Activated CD4-positive, CD25-positive, alpha-beta regulatory T cell (primary cell): Measurements from ENCODE around the gene KYAT1.
"Not testable (repeated sequence)": the region's sequence is repeated elsewhere in the genome, so short reads cannot be mapped to it uniquely, and the experiment has no call there.

ENCODE experiments used
- DNase-seq, 4 experiments: peaks; one replicate each; lab custom pipeline; 2025; lab: John Stamatoyannopoulos, UW

The KYAT1 gene

DNA sequence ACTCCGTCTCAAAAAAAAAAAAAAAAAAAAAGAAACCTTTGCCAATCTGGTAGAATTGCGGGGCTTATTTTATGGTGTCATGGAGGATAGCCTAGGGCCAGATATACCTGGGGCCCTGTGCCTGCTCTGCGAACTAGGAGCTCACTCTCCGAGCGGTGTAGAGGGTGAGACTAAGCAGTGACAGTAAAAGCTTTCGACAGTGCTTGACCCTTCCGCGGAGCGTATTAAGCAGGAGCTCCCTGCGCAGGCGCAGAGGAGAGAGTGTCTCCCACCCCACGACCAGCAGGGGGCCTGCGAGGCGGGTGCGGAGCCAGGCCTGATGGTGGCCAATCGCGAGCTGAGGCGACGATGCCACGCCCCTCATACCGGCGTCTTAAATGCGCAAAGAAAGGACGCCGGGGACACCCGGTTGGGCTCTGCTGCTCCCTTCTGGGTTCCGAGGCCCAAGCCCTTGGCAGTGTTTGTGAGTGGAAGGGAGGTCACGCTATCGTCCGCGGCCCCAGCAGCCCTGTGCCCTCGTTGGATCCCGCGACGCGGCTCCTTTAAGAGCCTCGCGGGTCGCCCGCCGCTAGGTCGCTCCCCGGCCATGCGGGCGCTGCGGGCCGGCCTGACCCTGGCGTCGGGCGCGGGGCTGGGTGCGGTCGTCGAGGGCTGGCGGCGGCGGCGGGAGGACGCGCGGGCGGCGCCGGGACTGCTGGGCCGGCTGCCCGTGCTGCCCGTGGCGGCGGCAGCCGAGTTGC is 63.5 kb downstream of the KYAT1 start, which contains the start of gene ENDOG:
Gene ENDOG (plus strand): TSS at position 402 of the 740 bp plus-strand sequence. CDS start 185 bp downstream, at position 587.
- DNase-seq, result peak; percentile 92 to 95 (median 94)

DNA sequence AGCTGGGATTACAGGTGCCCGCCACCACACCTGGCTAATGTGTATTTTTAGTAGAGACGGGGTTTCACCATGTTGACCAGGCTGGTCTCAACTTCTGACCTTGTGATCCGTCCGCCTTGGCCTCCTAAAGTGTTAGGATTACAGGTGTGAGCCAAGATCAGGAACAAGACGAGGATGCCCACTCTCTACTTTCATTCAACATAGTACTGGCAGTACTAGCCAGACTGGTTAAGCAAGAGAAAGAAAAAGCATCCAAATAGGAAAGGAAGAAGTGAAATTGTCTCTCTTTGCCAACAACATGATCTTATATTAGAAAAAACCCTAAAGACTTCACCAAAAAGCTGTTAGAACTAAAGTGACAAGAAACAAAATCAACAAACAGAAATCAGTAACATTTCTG is 70.9 kb downstream of the KYAT1 start:
- no peak for DNase-seq

DNA sequence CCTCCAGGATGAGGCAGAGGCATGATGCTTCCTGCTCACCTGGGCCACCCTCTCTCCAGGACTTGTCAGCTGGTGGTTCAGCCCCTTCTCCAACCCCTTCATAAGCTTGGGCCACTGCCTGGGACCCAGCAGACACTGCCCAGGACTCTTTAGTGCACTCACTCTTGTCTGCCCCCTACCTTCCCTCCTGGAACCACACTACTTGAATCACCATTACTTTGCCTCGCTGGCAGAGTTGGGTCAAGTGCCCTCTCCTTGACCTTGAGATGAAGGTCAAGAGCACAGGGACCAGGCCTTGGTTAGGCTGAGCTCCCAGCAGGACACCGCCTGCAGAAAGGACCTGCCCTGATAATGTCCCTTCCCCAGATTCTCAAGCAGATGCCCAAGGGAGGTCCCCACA is 71.9 kb downstream of the KYAT1 start:
- no peak for DNase-seq

DNA sequence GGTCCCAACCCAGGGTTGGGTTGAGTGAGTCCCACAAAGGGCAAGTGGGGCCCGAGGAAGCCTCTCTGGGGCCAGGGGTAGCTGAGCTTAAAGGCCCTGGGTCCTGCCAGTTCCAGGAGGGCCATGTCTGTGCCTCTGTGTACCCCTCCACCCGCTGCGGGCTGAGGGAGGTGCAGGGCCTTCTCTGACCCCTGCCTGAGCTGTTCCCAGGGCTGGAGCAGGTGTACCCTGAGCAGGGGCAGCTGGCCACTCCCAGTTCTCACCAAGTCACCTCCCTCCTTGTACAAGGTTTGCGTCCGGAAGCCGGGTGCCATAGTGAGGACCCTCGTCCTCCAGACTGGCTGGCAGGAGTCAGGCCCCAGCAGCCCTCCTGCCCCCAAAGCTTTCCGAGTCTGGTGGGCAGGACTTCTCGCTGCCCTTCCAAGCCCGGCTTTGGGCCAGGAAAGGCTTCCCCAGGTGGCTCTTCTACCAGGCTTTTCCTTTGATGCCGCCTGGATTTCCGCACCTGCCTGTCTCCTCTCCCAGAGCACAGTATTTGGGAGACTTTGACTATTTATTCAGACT is 72.6 kb downstream of the KYAT1 start:
- no peak for DNase-seq

DNA sequence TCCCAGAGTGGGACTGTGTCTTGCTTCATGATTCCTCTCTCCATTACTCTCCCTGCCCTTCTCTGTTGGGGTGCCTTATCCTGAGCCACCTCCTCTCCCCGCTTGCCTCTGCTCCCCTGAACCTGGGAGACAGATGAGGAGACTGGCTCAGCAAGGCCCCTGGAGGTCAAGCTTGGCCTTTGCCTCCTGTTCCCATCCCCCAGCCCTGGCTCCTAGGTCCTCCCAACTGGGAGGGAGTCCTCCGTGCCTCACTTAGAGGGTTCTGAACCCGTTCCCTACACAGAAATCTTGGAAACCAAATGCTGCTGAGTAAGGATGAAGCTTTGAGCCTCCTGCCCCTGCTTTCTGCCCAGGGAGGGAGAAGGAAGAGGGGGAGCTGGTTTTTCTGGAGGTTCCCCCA is 73.2 kb downstream of the KYAT1 start:
- no peak for DNase-seq

DNA sequence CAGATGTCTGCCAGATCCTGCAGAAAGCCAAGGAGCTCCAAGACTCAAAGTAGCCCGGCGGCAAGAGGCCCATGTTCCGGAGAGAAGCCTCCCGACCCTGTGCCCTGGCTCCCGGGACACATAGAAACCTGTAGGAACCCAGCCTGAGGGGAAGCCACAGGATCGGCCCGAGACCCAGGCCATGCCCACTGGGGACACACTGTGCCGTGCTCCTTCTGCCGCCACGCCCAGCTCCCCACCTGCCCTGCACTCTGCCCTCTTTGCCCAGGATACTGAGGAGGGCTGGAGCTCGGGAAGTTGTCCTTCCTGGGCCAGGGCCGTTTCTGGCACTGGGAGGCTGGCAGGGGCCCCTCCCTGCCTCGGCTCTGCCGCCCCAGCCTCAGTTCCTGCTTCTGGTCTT is 73.9 kb downstream of the KYAT1 start:
- DNase-seq, result no peak

DNA sequence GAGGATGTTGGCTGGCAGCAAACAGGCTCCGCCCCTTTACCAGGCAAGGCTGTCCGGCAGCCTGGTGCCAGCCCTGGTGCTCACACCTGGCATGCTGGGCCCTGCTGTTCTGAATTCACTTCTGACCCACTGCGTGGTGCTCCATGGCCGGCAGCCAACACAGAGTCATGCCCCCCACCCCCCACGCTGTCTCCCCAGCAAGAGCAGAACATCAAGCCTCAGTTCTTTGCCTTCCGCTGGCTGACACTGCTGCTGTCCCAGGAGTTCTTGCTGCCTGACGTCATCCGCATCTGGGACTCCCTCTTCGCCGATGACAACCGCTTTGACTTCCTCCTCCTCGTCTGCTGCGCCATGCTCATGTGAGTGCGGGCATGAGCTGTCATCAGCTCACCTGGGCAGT is 76.1 kb downstream of the KYAT1 start:
- DNase-seq, result no peak

DNA sequence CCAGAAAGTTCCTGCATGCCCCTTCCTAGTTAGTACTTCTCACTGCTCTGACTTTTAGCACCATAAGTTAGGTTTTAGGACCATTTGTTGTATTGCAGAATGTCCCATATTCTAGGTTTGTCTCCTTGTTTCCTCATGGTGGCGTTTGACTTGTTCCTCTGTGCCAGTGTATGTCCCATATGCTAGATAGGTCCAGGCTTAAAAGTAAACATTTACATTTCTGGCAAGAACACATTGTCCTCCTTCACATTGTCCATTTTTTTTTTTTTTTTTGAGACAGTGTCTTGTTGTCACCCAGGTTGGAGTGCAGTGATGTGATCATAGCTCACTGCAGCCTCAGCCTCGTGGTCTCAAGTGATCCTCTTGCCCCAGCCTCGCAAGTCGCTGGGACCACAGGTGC is 79.3 kb downstream of the KYAT1 start:
- no peak for DNase-seq

DNA sequence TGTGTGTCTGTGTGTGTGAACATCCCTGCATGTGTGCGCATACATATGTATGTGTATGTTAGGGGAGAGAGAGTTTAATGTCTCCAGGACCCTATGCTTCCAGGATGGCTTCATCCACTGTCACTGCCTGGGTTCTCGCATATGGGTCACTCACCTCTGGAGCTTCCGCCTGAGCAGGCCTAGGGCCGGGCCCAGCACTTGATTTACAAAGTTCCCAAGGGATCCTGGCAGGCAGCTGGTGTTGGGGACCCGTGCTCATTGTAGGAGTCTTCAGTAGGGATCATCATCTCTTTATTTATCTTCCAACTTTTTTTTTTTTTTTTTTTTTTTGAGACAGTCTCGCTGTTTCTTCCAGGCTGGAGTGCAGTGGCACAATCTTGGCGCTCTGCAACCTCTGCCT is 81.7 kb downstream of the KYAT1 start:
- no peak for DNase-seq

DNA sequence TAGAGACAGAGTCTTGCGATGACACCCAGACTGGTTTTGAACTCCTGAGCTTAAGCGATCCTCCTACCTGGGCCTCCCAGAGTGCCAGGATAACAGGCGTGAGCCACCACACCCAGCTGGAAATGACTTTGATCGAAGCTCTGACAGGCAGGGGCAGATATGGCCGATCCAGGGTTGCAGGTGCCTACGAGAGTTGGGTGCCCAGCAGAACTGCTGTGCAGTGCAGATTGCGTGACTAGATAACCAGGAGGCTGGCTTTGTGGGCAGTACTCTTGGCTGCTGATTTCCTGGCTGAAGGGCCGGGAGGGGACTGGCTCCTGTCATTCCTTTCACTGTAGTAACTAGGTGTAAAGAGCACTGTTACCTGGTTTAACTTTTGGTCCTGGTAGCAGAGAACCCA is 82.9 kb downstream of the KYAT1 start:
- no peak for DNase-seq

DNA sequence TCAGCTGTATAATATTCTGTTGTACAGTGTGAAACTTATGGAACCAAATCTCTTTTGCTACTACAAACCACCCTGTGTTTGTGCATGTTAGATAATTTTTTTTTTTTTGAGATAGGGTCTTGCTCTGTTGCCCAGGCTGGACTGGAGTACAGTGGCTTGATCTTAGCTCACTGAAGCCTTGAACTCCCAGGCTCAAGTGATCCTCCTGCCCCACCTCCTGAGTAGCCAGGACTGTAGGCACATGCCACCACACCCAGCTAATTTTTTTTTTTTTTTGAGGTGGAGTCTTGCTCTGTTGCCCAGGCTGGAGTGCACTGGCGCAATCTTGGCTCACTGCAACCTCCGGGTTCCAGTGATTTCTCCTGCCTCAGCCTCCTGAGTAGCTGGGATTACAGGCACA is 86.8 kb downstream of the KYAT1 start:
- not testable (repeated sequence) for DNase-seq

DNA sequence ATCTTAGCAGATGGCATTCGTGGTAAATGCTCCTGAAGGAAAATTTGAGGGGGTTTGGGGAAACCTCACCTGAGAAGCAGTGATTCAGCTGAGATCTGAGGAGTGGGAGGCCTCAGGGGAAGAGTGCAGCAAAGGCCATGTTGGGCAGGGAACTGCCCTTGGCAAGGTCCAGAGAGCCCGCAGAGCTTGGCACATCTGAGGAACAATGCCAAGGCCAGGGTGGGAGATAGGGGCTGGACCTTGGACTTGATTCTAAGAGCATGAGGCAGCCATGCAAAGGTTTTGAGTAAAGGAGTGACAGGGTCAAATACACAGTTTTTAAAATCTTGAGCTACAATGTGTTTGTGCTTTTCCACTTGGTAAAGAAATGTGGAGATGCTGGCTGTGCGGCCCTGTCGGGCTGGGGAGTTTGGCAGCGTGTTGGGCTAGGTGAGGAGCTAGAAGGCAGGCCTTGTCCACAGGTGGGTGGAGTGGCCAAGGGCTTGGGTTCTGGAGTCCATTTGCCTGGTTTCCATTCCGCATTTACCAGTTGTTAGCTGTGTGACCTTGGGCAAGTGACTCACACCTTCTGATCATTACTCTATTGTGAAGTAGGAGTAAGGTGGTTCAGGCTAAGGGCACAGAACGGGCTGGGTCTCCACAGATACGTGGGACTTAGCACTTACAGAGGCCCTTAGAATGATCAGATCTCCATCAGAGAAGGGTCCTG is 88.6 kb downstream of the KYAT1 start:
- DNase-seq, result no peak

DNA sequence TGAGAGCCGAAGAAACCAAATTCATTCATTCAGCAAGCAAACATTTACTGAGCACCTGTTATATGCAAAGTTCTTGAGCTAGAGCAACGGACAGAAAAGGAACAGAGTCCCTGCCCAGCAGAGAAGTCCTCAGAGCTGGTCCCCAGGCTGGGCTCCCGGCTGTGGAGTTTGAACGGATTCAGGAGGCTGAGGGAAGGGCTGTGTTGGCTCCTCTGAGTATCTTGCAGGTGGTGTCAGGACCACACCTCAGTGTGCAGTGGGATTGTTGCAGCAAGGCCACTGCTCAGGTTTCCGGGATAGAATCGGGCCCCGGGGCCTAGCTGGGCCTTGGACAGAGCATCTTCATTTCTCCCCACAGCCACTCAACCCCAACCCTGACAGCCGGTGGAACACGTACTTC is 89.6 kb downstream of the KYAT1 start:
- DNase-seq, result no peak

DNA sequence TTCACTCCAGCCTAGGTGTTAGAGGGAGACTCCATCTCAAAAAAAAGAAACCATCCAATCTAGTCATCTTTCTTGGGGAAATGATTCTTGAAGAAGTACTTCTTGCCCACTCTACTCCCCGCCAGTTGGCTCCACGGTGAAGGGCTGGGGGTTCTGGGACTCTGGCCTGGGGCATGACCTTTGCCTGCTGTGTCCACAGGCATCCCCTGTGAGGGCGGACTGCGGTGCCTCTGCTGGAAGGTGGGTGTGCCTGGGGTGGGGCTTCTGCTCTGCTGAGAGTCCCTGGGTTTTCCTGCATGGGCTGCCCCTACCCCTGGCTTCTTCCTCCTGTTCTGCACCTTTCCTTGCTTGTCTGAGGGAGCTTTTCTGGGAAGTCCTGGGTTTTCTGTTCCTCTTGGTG is 91.2 kb downstream of the KYAT1 start:
- DNase-seq, result no peak

DNA sequence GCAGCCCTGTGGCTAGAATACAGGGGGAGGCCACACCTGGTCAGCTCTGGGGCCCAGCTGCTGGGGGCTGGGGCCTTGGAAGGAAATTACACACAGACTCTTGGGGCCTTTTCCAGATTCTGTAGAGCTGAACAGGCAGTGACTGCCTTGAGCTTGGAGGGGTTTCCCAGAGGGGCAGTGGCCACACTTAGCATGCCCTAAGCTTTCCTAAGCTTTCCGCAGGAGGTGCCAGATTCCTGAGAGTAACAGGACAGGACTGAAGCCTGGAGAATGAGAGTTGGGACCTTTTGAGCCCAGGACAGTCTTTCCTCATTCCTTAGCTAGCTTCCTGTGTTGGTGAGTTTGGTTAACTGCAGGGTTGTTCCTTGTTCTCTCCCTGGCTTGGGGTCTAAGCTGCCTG is 93.3 kb downstream of the KYAT1 start:
- DNase-seq, result no peak

DNA sequence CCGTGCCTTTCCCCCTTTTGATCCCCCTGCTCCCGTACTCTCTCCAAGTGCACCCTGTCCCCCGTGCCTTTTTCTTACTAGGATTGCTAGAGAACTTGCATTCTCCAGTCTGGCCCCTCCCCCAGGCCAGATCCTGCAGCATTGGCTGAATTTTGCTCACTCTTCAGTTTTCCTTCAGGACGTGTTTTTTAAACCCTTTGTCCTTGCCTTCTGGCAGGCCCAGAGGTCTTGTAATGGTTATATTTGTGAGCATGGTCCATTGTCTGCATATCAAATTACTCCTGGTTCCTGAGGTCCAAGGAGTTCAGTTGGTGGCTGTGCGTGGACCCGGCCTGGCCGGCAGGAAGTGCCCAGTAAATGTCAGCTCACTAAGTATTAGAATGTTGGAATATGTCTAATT is 94.1 kb downstream of the KYAT1 start:
- no peak for DNase-seq

DNA sequence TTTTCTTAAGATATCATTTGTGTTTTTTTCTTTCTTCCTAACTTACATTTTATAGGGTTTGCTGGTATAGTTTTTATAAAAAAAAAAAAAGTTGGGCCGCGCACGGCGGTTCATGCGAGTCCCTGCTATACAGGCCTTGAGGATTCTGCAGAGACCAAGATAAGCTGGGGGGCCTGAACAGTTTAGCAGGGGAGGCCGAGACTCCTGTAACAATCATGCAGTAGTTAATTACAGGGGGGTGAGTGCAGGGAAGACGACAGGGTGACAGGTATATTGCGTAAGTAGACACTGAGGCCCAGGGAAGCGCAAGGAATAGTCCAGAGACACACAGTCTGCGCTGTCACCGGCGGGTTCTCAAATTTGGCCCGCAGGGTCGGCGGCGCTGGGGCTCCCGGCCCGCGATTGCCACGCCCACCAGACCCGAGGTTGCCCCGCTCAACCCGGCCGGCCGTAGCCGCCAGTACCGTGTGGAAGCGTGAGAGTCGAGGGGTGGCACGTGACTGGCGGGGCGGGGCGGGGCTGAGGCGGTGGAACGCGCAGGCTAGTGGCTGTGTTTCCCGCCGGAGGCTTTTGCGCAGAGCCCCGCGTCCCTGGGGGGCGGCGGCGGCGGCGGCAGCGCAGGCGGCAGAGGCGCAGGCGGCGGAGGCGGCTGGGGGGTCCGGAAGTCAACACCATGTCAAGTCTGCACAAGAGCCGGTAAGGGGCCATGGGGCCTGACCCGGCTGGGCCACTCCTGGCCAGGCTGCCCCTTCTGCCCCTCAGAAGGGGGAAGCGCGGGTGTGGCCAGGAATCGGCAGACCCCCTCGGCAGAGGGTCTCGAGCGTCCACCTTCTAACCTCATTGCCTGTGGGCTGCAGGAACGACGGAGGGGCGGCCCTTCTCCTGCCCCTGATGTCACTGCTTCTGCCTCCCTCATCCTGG is 94.8 kb downstream of the KYAT1 start, which contains the start of gene TBC1D13:
Gene TBC1D13 (plus strand): TSS at position 573 of the 921 bp plus-strand sequence. CDS start 101 bp downstream, at position 674.
- peak; percentile 76 to 83 (median 80) for DNase-seq

DNA sequence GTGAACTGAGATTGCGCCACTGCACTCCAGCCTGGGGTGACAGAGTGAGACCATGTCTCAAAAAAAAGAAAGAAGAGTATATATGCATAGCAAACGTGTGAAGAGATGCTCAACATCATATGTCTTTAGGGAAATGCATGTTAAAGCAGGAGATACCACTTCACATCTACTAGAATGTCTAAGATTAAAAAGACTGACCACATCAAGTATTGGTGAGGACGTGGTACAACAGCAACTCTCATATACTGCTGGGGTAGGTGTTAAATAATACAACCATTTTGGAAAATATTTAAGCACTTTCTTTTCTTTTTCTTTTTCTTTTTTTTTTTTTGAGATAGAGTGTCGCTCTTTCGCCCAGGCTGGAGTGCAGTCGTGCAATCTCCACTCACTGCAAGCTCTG is 96.3 kb downstream of the KYAT1 start:
- no peak for DNase-seq
